T1000 (cell line): Measurements from ENCODE around the gene VAV3.

Source experiments
- DNase-seq: peaks from one replicate; lab custom pipeline; 2025; ENCODE audit warnings: mixed read lengths; lab: John Stamatoyannopoulos, UW

VAV3 gene

DNA sequence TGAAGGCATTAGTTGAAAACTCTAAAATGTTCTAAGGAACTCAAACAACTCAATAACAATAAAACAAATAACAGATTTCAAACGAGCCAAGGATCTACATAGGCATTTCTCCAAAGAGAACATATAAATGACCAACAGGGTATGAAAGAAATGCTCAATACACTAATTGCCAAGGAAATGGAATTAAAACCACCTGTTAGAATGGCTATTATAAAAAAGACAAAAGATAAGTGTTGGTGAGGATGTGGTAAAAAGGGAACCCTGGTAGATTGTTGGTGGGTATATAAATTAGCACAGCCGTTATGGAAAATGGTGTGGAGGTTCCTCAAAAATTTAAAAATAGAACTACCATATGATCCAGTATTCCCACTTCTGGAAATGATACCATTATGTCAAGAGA is 9.1 kb upstream of the VAV3 start:
- no peak for DNase-seq

DNA sequence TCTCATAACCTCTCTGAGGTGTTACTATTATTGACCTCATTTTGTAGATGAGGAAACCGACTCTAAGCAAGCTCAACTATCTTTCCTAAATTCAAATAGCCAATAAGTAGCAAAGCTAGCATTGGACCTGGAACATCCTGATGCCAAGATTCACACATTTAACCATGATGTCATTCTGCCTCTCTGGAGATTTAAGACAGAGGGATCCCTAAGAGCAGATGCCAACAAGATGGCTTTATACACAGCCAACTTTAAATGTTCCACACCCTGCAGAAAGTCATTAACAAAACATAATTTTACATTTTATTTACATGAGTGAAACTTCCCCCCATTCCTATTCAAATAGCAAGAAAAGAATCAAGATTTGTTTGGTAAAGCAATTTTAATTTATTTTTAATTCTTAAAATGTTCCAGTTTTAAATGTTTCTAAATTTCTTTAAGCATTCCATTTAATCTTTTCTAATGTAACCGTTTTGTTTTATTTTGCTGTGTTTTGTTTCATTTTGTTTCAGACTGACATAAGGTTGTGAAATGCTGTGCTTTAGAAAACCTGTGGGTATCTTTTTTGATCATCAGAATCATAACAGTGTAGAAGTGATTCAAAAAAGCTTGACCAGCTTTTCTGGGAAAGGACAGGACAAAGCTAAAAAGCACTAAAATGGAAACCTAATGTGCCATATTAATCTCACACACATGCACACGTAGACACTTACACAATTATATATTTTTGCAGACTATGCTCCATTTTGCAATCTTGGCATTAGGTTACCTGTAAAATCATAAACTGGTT is 7.6 kb upstream of the VAV3 start:
- DNase-seq: no peak

DNA sequence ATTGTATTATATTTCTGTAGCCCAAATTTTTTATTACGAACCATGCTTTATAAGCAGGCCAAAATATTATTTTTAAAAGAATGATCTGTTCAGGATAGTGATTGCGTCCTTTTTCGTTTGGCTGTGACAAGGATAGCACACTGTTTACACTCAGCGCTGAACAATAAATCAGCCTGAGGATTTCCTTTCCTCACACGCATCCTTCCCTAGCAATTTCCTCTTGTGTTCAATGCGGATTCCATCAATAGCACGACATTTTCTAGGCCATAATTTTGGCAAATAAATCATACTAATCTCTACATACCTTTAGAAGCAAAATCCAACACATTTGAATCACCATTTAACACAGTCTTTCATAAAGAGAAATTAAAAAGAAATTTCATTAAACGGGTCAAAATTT is 1.6 kb upstream of the VAV3 start:
- DNase-seq: no peak

DNA sequence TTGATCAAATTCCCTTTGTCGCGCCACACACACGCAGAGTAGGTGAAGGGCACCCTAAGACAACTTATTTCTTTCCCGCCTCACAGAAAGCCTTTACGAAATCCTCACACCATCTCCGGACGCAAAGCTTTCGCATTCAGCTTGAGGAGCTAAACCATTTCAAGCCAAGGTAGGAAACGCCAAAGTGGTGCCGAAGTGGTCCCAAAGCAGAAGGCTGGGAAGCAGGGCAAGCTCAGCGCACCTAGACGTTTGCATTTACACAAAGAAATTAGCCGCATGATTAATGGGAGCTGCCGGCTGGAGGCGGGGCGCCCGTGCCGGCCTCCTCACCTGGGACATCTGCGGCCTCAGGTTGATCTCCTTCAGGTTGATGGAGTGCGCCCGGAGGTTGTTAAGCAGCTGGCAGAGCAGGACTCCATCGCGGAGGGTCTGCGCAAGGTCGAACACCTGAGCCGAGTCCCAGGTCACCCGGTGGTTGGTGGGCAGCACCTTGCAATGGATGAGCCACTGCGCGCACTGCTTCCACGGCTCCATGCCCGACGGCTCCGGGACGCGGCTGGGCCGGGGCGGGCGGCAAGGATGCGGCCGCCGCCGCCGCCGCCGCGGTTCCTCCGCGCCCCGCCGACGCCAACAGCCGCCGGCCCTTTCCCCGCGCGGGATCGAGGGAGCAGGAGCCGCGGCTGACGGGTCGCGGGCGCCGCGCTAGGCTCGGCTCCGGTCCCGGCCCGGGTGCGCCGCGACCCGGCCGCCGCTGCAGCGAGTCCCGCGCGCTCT is 457 bp downstream of the VAV3 start:
- DNase-seq: no peak

DNA sequence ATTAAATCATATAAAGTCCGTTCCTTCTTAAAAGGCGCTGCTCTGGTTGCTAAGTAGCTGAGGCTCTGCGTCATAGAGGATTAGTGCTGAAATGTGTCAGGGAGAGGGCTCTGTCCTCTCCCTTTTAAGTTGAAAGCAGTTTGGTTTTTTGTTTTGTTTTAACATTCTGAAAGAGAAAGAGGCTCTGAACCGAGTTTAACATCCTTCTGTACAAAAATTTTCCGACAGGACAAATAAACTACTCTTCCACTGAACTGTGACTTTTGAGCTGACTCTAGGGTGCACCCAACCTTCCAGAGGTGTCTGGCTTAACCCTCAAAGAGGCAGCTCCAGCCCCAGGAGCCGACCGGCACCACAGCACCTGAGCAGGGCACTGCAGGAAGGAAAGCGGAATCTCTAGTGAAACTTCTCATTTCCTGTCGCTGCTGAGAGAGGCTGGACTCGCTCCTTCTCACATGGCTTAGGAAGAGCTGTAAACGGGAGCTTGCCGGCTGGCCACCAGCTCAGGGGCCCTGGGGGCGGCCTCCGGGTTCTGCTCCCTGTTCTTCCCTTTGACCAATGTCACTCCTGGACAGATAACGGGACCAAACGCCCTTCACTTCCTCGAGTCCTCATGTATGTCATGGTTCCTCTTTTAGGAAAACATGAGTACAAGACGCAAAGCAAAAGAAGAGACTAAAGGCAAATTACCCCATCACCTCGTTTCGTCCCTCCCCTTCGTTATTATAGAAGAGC is 1.2 kb downstream of the VAV3 start:
- DNase-seq: no peak

DNA sequence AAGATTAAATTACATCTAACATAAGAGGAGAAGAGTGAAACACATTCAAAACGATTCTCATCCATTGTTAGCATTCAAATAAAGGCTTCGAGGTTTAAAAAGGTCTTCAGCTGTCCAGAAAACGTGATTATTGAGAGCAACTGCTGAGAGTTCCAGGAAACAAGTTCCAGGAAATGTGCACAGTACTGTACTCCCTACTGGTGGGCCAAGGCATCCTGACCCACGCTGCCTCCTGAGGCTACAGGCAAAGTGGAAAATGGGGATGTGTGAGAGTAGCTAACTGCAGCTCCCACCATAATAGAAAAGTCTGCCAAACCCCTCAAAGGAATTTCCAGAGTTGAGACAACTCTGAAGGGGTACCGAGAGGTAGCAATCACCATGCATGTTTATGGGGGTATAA is 2.0 kb downstream of the VAV3 start:
- DNase-seq: no peak

DNA sequence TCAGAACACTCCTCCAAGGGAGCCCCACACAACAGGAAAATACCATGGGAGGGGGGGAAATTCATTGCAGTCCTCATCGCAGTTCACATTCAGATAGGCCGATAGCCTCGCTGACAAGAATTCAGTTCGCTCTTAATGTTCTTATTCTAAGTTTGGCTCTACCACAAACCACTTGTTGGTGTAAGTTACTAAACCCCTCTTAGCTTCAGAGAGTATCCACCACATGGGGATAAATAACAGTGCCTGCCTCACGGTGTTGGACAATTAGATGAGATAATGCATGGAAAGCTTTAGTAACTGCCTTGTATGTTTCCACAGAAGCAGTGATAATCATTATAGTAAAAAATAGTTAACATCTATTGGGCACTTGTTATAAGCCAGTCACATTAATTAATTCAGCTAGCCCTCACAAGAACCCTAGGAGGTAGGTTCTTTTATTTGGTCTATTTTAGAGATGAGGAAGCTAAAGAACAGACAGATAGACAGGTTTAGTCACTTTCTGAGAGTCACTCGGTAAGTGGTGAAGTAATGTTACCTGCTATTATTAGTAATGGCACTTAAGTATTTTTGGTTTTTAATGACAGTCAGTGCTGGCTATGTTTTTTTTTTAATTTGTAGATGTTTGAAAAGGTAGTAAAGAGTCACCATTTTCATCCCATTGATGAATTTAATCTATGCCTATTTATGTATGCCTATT is 10.1 kb downstream of the VAV3 start:
- no peak for DNase-seq

DNA sequence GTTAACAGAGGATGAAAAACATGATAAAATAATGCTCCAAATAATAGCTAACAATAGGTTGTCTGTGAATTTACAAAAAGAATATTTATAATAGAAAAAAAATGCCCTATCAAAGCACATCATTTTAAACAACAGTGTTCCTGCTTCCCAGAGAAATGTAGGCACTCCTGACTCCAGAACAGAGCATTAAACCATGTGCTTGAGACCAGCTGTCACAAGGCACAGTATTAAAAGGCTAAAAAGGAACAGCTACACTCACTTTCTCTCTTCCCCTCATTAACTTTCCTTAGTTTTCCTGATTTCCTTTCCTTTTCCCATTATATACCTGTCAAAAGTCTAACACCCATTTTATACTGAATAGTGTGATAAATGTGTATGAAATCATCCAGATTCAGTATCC is 10.9 kb downstream of the VAV3 start:
- no peak for DNase-seq

DNA sequence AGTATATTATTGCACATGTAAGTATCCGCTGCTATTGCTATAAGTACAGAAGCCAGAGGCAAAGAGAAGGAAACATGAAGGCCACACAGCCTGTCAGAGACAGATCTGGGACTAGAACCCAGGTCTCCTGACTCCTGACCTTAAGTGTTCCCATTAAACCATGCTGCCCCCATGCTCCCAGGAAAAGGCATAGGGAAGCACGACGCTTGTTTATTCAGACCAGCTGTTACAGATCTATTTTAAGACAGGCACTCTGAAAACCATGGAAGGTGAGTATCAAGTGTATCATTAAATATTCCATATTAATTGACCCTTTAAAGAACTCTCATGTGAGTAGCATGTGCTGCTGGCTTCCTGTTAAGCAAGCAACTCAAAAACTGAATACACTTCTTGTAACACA is 11.4 kb downstream of the VAV3 start:
- no peak for DNase-seq

DNA sequence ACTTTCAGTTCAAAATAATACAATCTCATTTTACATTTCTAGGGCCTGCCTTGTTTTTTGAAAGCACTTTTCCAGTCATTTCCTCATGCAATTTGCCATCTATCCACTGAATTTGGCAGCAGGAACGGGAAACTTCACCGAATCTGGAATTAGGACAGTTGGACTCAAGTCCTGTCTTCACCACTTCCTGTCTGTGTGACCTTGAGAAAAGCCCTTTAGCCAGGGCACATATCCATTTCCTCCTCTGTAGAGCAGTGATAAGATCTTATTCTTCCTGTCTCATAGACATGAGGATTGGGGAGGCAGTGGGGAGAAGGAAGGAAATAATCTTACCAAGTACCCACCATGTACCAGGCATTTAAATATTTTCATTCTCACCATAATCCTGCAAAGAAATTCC is 12.0 kb downstream of the VAV3 start:
- DNase-seq: no peak

DNA sequence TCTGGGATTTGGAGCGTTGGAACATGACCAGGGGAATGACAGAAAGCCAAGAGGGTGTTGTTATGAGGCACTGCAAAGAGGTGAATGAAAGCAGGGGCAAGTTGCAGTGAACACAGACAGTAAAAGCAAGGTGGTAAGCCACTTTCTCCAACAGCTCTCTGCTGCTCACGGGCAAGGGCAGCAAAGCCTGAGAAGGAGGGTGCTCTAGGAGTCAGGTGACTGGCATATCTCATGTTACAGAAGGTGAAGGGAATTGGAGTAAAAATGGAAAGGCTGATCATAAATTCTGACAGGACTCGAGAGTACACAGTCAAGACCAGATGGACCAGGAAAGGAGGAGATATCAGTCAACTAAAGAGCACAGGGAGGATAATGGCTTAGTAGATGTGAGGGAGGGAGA is 14.5 kb downstream of the VAV3 start:
- DNase-seq: no peak

DNA sequence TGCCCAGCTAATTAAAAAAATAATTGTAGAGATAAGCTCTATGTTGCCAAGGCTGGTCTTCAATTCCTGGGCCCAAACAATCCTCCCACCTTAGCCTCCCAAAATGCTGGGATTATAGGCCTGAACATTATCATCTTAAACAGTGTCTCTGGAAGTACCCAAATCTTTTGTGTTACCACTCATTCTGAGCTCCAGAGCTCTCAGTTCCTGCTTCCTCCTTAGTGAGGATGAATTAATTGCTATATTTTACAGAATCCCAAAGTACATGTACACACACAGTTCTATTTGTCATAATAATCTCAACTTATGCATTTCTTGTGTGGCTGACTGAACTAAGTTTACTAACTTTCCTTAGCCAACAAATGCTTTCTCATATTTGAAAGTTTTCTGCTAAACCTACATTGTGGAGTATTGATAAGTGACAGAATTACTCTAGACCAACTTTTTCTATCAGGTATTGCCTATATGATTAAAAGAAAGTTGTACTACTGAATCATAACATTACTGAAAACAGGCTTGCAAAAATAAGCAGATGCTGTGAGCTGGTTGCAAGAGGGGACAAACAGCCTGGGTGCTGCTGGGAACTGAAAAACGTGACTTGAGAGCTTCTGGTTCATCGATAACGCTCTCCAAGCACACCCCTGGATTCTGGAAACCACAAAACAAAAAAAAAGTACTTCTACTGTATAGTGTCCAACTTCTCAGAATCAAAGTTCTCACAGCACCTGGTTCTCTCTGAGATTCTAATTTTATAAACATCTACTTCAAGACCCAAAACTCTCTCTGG is 15.3 kb downstream of the VAV3 start:
- DNase-seq: no peak

DNA sequence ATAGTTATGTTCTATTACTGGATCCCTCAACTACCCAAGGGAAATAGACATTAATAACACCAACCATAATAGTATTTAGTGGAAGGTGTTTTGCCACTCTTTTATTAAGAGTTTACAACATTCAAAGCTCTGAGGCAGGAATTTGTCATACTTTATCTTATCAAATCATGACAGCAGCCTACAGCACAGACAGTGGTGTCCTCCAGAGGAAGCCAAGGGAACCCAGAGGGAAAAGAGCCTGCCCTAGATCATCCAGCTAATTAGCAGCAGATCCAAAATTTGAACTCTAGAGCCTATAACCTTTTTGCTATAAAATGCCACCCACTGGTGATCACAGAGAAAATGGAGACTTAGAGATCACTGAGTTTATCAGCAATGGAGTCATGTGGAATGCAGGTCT is 18.2 kb downstream of the VAV3 start:
- DNase-seq: no peak

DNA sequence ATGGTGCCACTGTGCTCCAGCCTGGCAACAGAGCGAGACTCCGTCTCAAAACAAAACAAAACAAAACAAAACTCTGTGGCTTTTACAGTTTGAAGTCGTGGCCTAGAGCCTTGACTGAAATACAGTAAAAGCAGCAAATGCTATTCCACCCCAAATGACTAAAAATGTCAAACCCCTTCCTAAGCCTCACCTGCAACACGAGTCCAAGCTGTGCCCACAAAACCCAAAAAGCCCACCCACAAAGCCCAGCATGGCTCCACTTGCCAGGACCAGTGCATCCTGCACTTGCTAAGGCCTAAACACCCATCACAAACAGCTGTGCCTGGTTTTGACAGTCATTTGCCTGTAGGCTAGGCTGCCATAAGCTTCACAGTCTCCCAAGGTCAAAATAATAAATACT is 21.3 kb downstream of the VAV3 start:
- no peak for DNase-seq

DNA sequence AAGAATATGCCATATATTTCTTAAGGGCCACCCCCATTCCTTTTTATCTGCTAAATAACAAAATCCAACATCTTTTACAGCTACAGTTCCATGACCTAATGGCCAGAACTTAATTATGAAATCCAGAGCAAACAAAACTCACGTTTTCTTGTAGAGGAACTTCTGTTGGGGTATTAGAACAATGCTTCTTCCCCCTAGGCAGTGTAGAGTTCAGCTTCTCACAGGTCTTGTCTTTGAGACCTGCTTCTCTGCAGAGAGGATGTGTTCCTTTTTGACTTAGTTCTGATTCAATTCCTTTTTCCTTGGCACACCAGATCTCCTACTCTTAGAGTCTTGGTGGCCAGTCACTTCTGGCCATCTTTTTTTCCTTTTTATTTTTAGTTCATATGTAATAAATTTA is 22.2 kb downstream of the VAV3 start:
- no peak for DNase-seq

DNA sequence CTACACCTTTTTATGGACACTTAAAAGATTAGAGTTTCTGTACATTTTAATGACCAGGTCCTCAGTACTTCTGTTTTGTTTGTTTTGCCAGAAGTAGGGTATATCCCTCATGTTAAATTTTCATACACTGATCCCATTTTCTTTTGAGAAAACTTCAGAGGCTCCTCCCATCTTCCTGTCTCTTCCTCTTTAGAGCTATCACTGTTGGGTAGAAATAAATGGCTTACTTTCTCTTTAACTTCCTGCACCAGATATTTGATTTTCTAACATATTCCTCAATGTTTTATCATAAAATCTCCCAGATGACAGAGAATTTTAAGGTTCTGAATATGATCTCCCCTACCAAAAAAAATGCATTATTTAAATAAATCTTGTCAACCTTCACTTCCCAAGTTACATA is 23.4 kb downstream of the VAV3 start:
- DNase-seq: no peak

DNA sequence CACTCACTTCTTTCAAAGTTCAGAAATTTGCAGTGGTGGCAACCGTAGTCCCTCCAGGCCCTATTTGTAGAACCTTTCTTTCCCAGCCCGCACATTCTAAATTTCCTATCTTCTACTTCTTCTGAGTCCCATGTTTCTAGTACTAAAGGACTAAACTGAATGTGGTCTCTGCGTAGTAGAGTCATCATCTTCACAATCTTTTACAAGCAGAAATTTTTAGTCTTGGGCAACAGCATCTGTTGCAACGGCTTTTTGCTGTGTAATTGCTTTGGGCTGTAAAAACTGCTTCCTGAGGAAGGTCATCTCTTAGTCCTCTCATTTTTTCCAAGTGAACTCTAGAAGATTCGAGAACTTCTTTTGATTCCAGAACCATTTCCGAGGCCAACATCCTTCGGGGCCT is 23.9 kb downstream of the VAV3 start:
- DNase-seq: no peak

DNA sequence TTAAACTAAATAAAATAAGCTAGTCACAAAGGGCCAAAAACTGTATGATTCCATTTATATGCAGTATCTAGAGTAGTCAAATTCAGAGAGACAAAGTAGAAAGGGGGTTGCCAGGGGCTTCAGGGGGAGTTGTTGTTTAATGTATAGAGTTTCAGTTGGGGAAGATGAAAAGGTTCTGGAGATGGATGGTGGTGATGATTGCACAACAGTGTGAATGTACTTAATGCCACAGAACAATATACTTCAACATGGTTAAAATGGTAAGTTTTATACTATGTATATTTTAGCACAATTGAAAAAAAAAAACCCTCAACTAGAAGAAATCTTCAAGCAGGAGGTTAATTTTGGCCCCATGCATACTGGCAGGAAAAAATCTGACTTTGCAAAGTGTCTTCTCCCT is 24.3 kb downstream of the VAV3 start:
- DNase-seq: no peak

DNA sequence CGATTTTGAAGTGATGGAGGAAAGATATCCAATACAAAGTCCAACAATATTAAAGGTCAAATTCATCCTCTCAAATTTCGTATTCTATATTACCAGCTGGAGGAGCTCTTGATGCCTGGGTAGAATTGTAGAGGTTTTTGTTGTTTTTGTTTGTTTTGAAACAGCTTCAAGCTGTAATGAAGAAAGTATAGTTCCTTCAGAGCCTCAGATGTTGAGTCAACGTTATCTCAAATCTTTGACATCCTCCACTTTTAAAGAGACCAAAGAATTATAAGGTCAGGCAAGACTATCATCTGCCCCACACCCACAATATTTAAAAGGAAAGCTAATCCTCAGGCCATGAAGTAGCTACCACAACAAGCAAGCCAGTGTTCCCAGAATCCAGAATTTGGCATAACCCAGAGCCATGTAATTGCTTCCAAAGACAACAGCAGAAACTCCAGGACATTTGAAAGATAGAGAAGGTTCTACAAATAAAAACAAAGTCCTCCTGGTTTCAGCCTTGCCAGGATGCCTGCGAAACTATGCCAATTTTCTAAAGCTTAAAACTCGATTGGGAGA is 24.9 kb downstream of the VAV3 start:
- DNase-seq: no peak

DNA sequence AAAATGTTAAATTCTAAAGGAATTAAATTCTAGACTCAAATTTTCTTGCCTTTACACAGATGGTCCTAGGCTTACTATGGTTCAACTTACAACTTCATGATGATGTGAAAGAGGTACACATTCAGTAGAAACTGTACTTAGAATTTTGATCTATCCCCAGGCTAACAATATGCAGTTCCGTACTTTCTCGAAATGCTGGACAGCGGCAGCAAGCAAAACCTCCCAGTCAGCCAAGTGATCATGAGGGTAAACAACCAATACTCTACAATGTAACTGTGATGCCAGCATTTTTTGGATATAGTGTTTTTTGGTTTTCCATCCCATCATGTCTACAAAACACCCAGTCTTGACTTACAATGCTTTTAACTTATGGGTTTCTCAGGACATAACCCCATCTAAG is 25.7 kb downstream of the VAV3 start:
- DNase-seq: no peak
